SK-N-SH (cell line): ENCODE data around the gene GLRA3. TPM values are rescaled to one million over a fixed set of nuclear protein-coding genes. Genes with fewer than 3 reads are reported as not detected.

Experiments used
- CTCF ChIA-PET: fragments of 300-600, 350-600 bp; formaldehyde crosslinking; extraction: SDS; loops from one replicate; lab custom pipeline; 2021; lab: Yijun Ruan, JAX
- POLR2A ChIA-PET: fragments of 350-600 bp; sonication (Branson Sonifier 250); formaldehyde crosslinking; extraction: SDS; loops from one replicate; lab custom pipeline; 2020; ENCODE audit warnings: antibody characterized with exemption, inconsistent platforms; lab: Yijun Ruan, JAX
- DNase-seq: peaks from one replicate; pipeline ENCODE4 v3.0.0; 2012
- H2AFZ ChIP-seq: fragments of 200-600 bp; sonication (generic); 2 replicates; pipeline ENCODE4 v1.8.1; 2016; ENCODE audit warnings: antibody characterized with exemption, mild to moderate bottlenecking, low read depth
- H3F3A ChIP-seq: fragments of 200-600 bp; sonication (generic); replicated peaks from 2 replicates; pipeline ENCODE3; 2016; ENCODE audit warnings: antibody characterized with exemption, mild to moderate bottlenecking; ENCODE audit not compliant: insufficient read depth
- H3K27ac ChIP-seq, 2 experiments: fragments of 200-500 bp in 1 of 2; fragments of 200-600 bp in 1 of 2; sonication (Bioruptor generic) in 1 of 2; sonication (generic), shearing (Covaris generic) in 1 of 2; 2 replicates each; pipeline versions ENCODE4 v1.5.1 to v1.6.1; 2014 to 2016; ENCODE audit warnings: low read depth in 2 of 2, inconsistent platforms in 1 of 2, low read length in 1 of 2, mild to moderate bottlenecking in 1 of 2, mixed read lengths in 1 of 2
- H3K27me3 ChIP-seq: fragments of 200-600 bp; sonication (generic), shearing (Covaris generic); 2 replicates; pipeline ENCODE4 v1.6.1; 2016; ENCODE audit warnings: mixed run types; ENCODE audit not compliant: insufficient read depth
- H3K36me3 ChIP-seq, 2 experiments: fragments of 200-500 bp in 1 of 2; fragments of 200-600 bp in 1 of 2; sonication (Bioruptor generic) in 1 of 2; sonication (generic) in 1 of 2; replicated peaks in 1 of 2; 2 replicates each; pipeline versions ENCODE3 to v1.5.1; 2014 to 2016; ENCODE audit warnings: low read length in 1 of 2, mild to moderate bottlenecking in 1 of 2; ENCODE audit not compliant: insufficient read depth in 2 of 2, control insufficient read depth in 1 of 2
- H3K4me1 ChIP-seq, 2 experiments: fragments of 200-500 bp in 1 of 2; fragments of 200-600 bp in 1 of 2; sonication (Bioruptor generic) in 1 of 2; sonication (generic), shearing (Covaris generic) in 1 of 2; 2 replicates each; pipeline versions ENCODE4 v1.5.1 to v1.6.1; 2014 to 2016; ENCODE audit warnings: low read depth in 1 of 2, low read length in 1 of 2, mixed run types in 1 of 2; ENCODE audit not compliant: insufficient read depth in 2 of 2, control insufficient read depth in 1 of 2
- H3K4me2 ChIP-seq: fragments of 200-600 bp; sonication (generic), shearing (Covaris generic); 2 replicates; pipeline ENCODE4 v1.6.1; 2017; ENCODE audit warnings: mixed run types
- H3K4me3 ChIP-seq, 2 experiments: fragments of 200-500 bp in 1 of 2; fragments of 200-600 bp in 1 of 2; sonication (Bioruptor generic) in 1 of 2; sonication (generic), shearing (Covaris generic) in 1 of 2; 2 replicates each; pipeline versions ENCODE4 v1.5.1 to v1.8.1; 2014 to 2016; ENCODE audit warnings: low read depth in 2 of 2, inconsistent platforms in 1 of 2, low read length in 1 of 2, mild to moderate bottlenecking in 1 of 2, mixed read lengths in 1 of 2, moderate library complexity in 1 of 2
- H3K79me2 ChIP-seq: fragments of 200-600 bp; sonication (generic); 2 replicates; pipeline ENCODE4 v1.8.1; 2017; ENCODE audit warnings: mild to moderate bottlenecking; ENCODE audit not compliant: insufficient read depth
- H3K9ac ChIP-seq: fragments of 200-600 bp; sonication (generic); 2 replicates; pipeline ENCODE4 v1.6.1; 2017; ENCODE audit warnings: mixed run types
- H3K9me2 ChIP-seq: fragments of 200-600 bp; sonication (generic); 2 replicates; pipeline ENCODE4 v1.6.1; 2017; ENCODE audit warnings: mixed run types
- H3K9me3 ChIP-seq: fragments of 200-600 bp; sonication (generic); 2 replicates; pipeline ENCODE4 v1.6.1; 2017; ENCODE audit warnings: mixed run types, mild to moderate bottlenecking, moderate library complexity
- H4K20me1 ChIP-seq: fragments of 200-600 bp; sonication (generic); 2 replicates; pipeline ENCODE4 v1.6.1; 2017; ENCODE audit warnings: mild to moderate bottlenecking, mixed run types; ENCODE audit not compliant: insufficient read depth
- CHD2 ChIP-seq: fragments of 150-350 bp; IDR thresholded peaks from 2 replicates; pipeline ENCODE4 v1.6.1; 2018; ENCODE audit warnings: low read length; ENCODE audit not compliant: partially characterized antibody
- EP300 ChIP-seq, 2 experiments: IDR thresholded peaks; 2 replicates each; pipeline versions ENCODE4 v1.4.0 to v1.6.1; 2012; ENCODE audit warnings: borderline replicate concordance in 1 of 2, low read depth in 1 of 2, low read length in 1 of 2
- FOXJ3 ChIP-seq: sonication (generic); formaldehyde crosslinking; IDR thresholded peaks from 2 replicates; pipeline ENCODE4 v1.5.1; 2020; ENCODE audit warnings: mild to moderate bottlenecking, missing genetic modification reagents
- GABPA ChIP-seq: IDR thresholded peaks from 2 replicates; pipeline ENCODE4 v1.4.0; 2012; ENCODE audit warnings: low read depth, mild to moderate bottlenecking
- MEF2A ChIP-seq: IDR thresholded peaks from 2 replicates; pipeline ENCODE4 v1.4.0; 2012; ENCODE audit warnings: low read depth, borderline replicate concordance
- NFIC ChIP-seq: IDR thresholded peaks from 2 replicates; pipeline ENCODE4 v1.4.0; 2012; ENCODE audit warnings: borderline replicate concordance
- RCOR1 ChIP-seq: fragments of 150-350 bp; IDR thresholded peaks from 2 replicates; pipeline ENCODE4 v1.6.1; 2017; ENCODE audit warnings: antibody characterized with exemption, low read length
- REST ChIP-seq: IDR thresholded peaks from 2 replicates; pipeline ENCODE4 v1.6.1; 2012; ENCODE audit warnings: mild to moderate bottlenecking, low read depth, low read length, moderate library complexity
- RXRA ChIP-seq: IDR thresholded peaks from 2 replicates; pipeline ENCODE4 v1.4.0; 2012; ENCODE audit warnings: low read depth, mild to moderate bottlenecking, borderline replicate concordance
- SIN3A ChIP-seq: IDR thresholded peaks from 2 replicates; pipeline ENCODE4 v1.6.1; 2012; ENCODE audit warnings: low read depth, mild to moderate bottlenecking, low read length, moderate library complexity, borderline replicate concordance
- TAF1 ChIP-seq: IDR thresholded peaks from 2 replicates; pipeline ENCODE4 v1.6.1; 2012; ENCODE audit warnings: low read depth, mild to moderate bottlenecking, low read length, moderate library complexity, borderline replicate concordance
- TCF12 ChIP-seq: IDR thresholded peaks from 2 replicates; pipeline ENCODE4 v1.4.0; 2012
- TEAD4 ChIP-seq: IDR thresholded peaks from 2 replicates; pipeline ENCODE4 v1.4.0; 2012; ENCODE audit warnings: mild to moderate bottlenecking, borderline replicate concordance; ENCODE audit not compliant: insufficient read depth
- USF1 ChIP-seq: IDR thresholded peaks from 2 replicates; pipeline ENCODE4 v1.4.0; 2012; ENCODE audit warnings: low read depth, borderline replicate concordance
- USF2 ChIP-seq: fragments of 150-350 bp; IDR thresholded peaks from 2 replicates; pipeline ENCODE4 v1.6.1; 2017; ENCODE audit warnings: antibody characterized with exemption, low read length, low read depth, borderline replicate concordance
- WGBS: methylation state at CpG from one replicate; pipeline ENCODE4 v1.1.6; 2017; ENCODE audit warnings: low lambda C conversion rate; 5-methylcytosine and 5-hydroxymethylcytosine counted together
- polyA plus RNA-seq, 3 experiments: library from polyadenylated mRNA; depleted of rRNA; stranded (reverse); fragments of >200 nt; gene quantifications; 2 replicates each; pipeline ENCODE4 v1.2.3, GENCODE V29; 2012
- TF ChIP-seq, protein P1 (sequence below): IDR thresholded peaks from 2 replicates; pipeline ENCODE4 v1.4.0; 2012; ENCODE audit warnings: low read depth
- TF ChIP-seq, protein P2 (sequence below): fragments of 150-350 bp; IDR thresholded peaks from 2 replicates; pipeline ENCODE4 v1.6.1; 2016; ENCODE audit warnings: mild to moderate bottlenecking, low read depth, low read length

GLRA3 gene
- polyA plus RNA-seq, 1 of the 3 experiments (the other 2 are of a cell fraction) = not detected

DNA sequence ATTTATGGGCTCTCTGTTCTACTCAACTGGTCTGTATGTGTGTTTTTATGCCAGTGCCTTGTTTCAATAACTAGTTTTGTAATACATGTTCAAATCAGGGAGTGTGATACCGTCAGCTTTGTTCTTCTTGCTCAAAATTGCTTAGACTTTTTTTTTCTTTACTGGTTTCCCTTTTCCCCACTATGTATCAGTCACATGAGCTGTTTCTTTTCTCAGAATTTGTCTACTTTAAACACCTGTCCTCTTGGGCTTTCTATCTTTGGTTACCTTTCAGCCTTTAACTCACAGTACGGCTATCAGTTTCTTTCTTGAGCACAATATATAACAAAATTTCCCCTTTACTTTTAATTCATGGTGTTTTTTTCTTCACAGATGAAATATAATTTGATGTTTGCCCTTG is 5.4 kb upstream of the GLRA3 start:
- Histone ChIP-seq H3K4me2 (no peak overlapping the region), H3F3A (no peaks in the 10 kb centered on the region), H3K9me2 (no peaks in the 10 kb centered on the region), H3K27me3 (no peaks in the 10 kb centered on the region), H3K36me3 (no peaks in the 10 kb centered on the region), H3K27ac (no peak overlapping the region), H3K79me2 (no peaks in the 10 kb centered on the region), H3K9ac (no peak overlapping the region), H4K20me1 (no peaks in the 10 kb centered on the region), H3K4me1 (no peaks in the 10 kb centered on the region)
- no peak for DNase-seq
- WGBS = 27% methylated on average over 2 of the region's 2 CpGs
- POLR2A ChIA-PET = no interaction called here
- TF ChIP-seq USF1 (no peak), FOXJ3 (CRISPR knock-in tag) (no peak), REST (no peak), NFIC (no peak), MEF2A (no peak), SIN3A (no peak), EP300 (IDR thresholded peaks at IDR 0.05; ENCODE audit: borderline replicate concordance in 1 of 2, low read depth in 1 of 2, low read length in 1 of 2) (no peak), TCF12 (no peak), RCOR1 (no peak), TEAD4 (no peak), CHD2 (no peak), USF2 (no peak), GABPA (no peak), TAF1 (no peak), RXRA (no peak)
- TF ChIP-seq, protein P1, sequence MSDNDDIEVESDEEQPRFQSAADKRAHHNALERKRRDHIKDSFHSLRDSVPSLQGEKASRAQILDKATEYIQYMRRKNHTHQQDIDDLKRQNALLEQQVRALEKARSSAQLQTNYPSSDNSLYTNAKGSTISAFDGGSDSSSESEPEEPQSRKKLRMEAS = no peak
- TF ChIP-seq, protein P2, sequence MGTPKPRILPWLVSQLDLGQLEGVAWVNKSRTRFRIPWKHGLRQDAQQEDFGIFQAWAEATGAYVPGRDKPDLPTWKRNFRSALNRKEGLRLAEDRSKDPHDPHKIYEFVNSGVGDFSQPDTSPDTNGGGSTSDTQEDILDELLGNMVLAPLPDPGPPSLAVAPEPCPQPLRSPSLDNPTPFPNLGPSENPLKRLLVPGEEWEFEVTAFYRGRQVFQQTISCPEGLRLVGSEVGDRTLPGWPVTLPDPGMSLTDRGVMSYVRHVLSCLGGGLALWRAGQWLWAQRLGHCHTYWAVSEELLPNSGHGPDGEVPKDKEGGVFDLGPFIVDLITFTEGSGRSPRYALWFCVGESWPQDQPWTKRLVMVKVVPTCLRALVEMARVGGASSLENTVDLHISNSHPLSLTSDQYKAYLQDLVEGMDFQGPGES = no peak
- TF ChIP-seq, all 33 proteins: peak for 0
- Histone ChIP-seq H2AFZ (no peak overlapping the region), H3K9me3 (no peaks in the 10 kb centered on the region), H3K4me3 (no peak overlapping the region)
- CTCF ChIA-PET = interaction anchor here (0.6 to 1.3 kb wide), 2 partner anchors 10 to 59 kb away, joined by 3 read pairs; no protein-coding TSS in a partner anchor
